ENCODE results near the gene MGAT3.

The MGAT3 gene

GRCh38 chr22:39475337-39475736 is 18.5 kb downstream of the MGAT3 start:
- no peaks in the 10 kb centered on the region for H3K9me3 ChIP-seq (ENCODE audit: control insufficient read depth in 5 of 5, low read length in 5 of 5)
- peaks cover 9 to 69% (median 62%) of the 10 kb centered on the region in 5 donors for H3K4me1 ChIP-seq (ENCODE audit: control insufficient read depth in 5 of 5, insufficient read depth in 5 of 5, low read length in 5 of 5)
- H3K9ac ChIP-seq (ENCODE audit: low read length in 5 of 5): no peak overlapping the region
- no peaks in the 10 kb centered on the region for H3K27me3 ChIP-seq (ENCODE audit: control insufficient read depth in 5 of 5, insufficient read depth in 4 of 5, low read length in 5 of 5)
- H3K36me3 ChIP-seq (ENCODE audit: control insufficient read depth in 5 of 5, insufficient read depth in 5 of 5, low read length in 5 of 5): no peaks in the 10 kb centered on the region
- no peak overlapping the region for H3K27ac ChIP-seq (ENCODE audit: low read depth, low read length)
- H3K4me3 ChIP-seq (ENCODE audit: low read depth in 1 of 5, low read length in 5 of 5): no peak overlapping the region

DNA sequence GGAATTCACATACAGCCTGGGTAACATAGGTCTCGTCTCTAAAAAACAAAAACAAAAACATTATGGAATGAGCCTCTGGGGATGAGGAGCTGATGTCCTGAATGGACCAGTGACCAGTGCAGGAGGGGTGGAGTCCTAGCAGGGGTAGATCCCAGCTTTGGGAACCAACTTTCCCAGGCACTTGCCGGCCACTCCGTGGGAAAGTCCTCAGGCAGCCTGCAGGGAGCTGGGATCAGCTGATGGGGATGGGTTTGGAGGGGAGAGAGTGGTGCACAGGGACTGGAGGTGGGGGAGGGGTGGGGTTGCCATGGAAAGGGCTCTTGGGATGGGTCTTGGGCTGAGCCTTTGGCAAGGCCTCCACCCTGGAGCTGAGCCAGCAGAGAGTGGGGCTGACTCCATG is 19.1 kb downstream of the MGAT3 start:
- peaks cover 9 to 64% (median 57%) of the 10 kb centered on the region in 5 donors for H3K4me1 ChIP-seq (ENCODE audit: control insufficient read depth in 5 of 5, insufficient read depth in 5 of 5, low read length in 5 of 5)
- no peak overlapping the region for H3K4me3 ChIP-seq (ENCODE audit: low read depth in 1 of 5, low read length in 5 of 5)
- H3K36me3 ChIP-seq (ENCODE audit: control insufficient read depth in 5 of 5, insufficient read depth in 5 of 5, low read length in 5 of 5): no peaks in the 10 kb centered on the region
- H3K9me3 ChIP-seq (ENCODE audit: control insufficient read depth in 5 of 5, low read length in 5 of 5): no peaks in the 10 kb centered on the region
- no peaks in the 10 kb centered on the region for H3K27me3 ChIP-seq (ENCODE audit: control insufficient read depth in 5 of 5, insufficient read depth in 4 of 5, low read length in 5 of 5)
- H3K9ac ChIP-seq (ENCODE audit: low read length in 5 of 5): peak overlapping the region in 1 of 5 donors; percentile 48
- H3K27ac ChIP-seq (ENCODE audit: low read depth, low read length): no peak overlapping the region

DNA sequence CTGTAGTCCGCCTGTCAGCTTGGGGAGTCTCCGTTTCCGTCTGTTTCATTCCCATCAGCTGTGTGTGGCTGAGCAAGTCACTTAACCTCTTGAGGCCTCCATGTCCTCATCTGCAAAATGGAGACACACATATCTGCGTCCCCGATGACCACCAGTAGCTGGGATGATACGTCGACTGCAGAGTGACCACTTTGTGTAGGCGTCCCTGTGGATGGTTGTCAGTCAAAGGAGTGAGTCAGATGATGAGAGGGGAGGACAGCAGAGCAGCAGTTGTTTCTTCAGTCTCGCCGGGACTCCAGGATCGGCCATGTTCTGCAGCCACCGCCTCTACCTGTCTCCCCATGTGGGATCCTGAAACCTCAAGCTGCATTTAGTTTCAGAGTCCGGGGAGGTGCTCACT is 19.9 kb downstream of the MGAT3 start:
- H3K4me1 ChIP-seq (ENCODE audit: control insufficient read depth in 5 of 5, insufficient read depth in 5 of 5, low read length in 5 of 5): peaks cover 9 to 56% (median 49%) of the 10 kb centered on the region in 5 donors
- H3K27ac ChIP-seq (ENCODE audit: low read depth, low read length): no peak overlapping the region

GRCh38 chr22:39477542-39477941 is 20.7 kb downstream of the MGAT3 start:
- Histone ChIP-seq H3K36me3 (ENCODE audit: control insufficient read depth in 5 of 5, insufficient read depth in 5 of 5, low read length in 5 of 5) (no peaks in the 10 kb centered on the region), H3K4me3 (ENCODE audit: low read depth in 1 of 5, low read length in 5 of 5) (no peak overlapping the region), H3K9ac (ENCODE audit: low read length in 5 of 5) (no peak overlapping the region), H3K4me1 (ENCODE audit: control insufficient read depth in 5 of 5, insufficient read depth in 5 of 5, low read length in 5 of 5) (peaks cover 6 to 47% (median 42%) of the 10 kb centered on the region in 5 donors), H3K9me3 (ENCODE audit: control insufficient read depth in 5 of 5, low read length in 5 of 5) (no peaks in the 10 kb centered on the region), H3K27me3 (ENCODE audit: control insufficient read depth in 5 of 5, insufficient read depth in 4 of 5, low read length in 5 of 5) (no peaks in the 10 kb centered on the region), H3K27ac (ENCODE audit: low read depth, low read length) (no peak overlapping the region)

More for the DNA sequence above, 19.9 kb downstream of the MGAT3 start:
- Histone ChIP-seq H3K9me3 (ENCODE audit: control insufficient read depth in 5 of 5, low read length in 5 of 5) (no peaks in the 10 kb centered on the region), H3K4me3 (ENCODE audit: low read depth in 1 of 5, low read length in 5 of 5) (no peak overlapping the region), H3K27me3 (ENCODE audit: control insufficient read depth in 5 of 5, insufficient read depth in 4 of 5, low read length in 5 of 5) (no peaks in the 10 kb centered on the region), H3K9ac (ENCODE audit: low read length in 5 of 5) (no peak overlapping the region), H3K36me3 (ENCODE audit: control insufficient read depth in 5 of 5, insufficient read depth in 5 of 5, low read length in 5 of 5) (no peaks in the 10 kb centered on the region)

DNA sequence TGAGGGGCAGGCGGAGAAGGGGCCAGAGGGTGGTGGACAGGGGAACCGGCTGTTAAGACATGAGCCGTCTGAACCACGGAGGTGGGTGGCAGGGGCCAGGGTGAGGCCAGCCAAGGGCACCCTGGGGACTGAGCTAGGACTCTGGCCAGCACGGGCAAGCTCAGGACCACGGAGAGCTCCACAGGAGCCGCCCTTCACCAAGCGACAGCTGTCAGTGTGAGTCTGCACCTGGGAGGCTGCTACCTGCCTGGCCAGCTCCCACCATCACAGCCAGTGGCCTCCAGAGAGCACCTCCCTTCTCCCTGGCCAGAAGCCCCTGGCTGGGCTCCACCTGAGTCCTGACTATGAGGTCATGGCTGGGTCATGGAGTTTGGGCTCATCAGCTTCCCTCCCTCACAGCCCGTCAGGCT is 21.6 kb downstream of the MGAT3 start:
- H3K36me3 ChIP-seq (ENCODE audit: control insufficient read depth in 5 of 5, insufficient read depth in 5 of 5, low read length in 5 of 5): no peaks in the 10 kb centered on the region
- H3K27me3 ChIP-seq (ENCODE audit: control insufficient read depth in 5 of 5, insufficient read depth in 4 of 5, low read length in 5 of 5): no peaks in the 10 kb centered on the region
- H3K4me3 ChIP-seq (ENCODE audit: low read depth in 1 of 5, low read length in 5 of 5): no peak overlapping the region
- peaks cover 4 to 48% (median 34%) of the 10 kb centered on the region in 5 donors for H3K4me1 ChIP-seq (ENCODE audit: control insufficient read depth in 5 of 5, insufficient read depth in 5 of 5, low read length in 5 of 5)
- H3K27ac ChIP-seq (ENCODE audit: low read depth, low read length): no peak overlapping the region
- H3K9ac ChIP-seq (ENCODE audit: low read length in 5 of 5): no peak overlapping the region
- no peaks in the 10 kb centered on the region for H3K9me3 ChIP-seq (ENCODE audit: control insufficient read depth in 5 of 5, low read length in 5 of 5)

GRCh38 chr22:39479254-39479653 is 22.4 kb downstream of the MGAT3 start:
- no peak overlapping the region for H3K27ac ChIP-seq (ENCODE audit: low read depth, low read length)
- no peaks in the 10 kb centered on the region for H3K36me3 ChIP-seq (ENCODE audit: control insufficient read depth in 5 of 5, insufficient read depth in 5 of 5, low read length in 5 of 5)
- H3K4me1 ChIP-seq (ENCODE audit: control insufficient read depth in 5 of 5, insufficient read depth in 5 of 5, low read length in 5 of 5): peaks cover 4 to 44% (median 27%) of the 10 kb centered on the region in 5 donors
- no peak overlapping the region for H3K4me3 ChIP-seq (ENCODE audit: low read depth in 1 of 5, low read length in 5 of 5)
- H3K27me3 ChIP-seq (ENCODE audit: control insufficient read depth in 5 of 5, insufficient read depth in 4 of 5, low read length in 5 of 5): no peaks in the 10 kb centered on the region
- no peaks in the 10 kb centered on the region for H3K9me3 ChIP-seq (ENCODE audit: control insufficient read depth in 5 of 5, low read length in 5 of 5)
- H3K9ac ChIP-seq (ENCODE audit: low read length in 5 of 5): no peak overlapping the region

DNA sequence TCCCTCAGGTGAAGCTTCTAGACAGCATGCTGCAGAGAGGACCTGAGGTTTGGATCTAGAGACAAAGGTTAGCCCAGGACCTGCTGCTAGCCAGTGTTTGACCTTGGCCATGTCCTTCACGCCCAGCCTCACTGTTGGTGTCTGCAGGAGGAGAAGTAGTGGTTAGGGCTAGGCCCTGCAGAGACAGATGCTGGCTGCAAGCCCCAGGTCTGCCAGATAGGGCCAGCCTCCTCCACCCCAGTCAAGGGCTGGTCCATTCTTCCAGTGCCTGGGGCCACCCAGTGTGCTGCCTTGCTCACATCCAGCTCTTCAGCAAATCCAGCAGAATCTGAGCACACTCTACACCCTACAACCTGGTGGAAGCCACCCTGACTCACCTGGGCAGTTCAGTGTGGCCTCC is 23.7 kb downstream of the MGAT3 start:
- no peaks in the 10 kb centered on the region for H3K9me3 ChIP-seq (ENCODE audit: control insufficient read depth in 5 of 5, low read length in 5 of 5)
- H3K36me3 ChIP-seq (ENCODE audit: control insufficient read depth in 5 of 5, insufficient read depth in 5 of 5, low read length in 5 of 5): no peaks in the 10 kb centered on the region
- no peaks in the 10 kb centered on the region for H3K27me3 ChIP-seq (ENCODE audit: control insufficient read depth in 5 of 5, insufficient read depth in 4 of 5, low read length in 5 of 5)
- peaks cover 4 to 33% (median 15%) of the 10 kb centered on the region in 5 donors for H3K4me1 ChIP-seq (ENCODE audit: control insufficient read depth in 5 of 5, insufficient read depth in 5 of 5, low read length in 5 of 5)
- H3K27ac ChIP-seq (ENCODE audit: low read depth, low read length): no peak overlapping the region
- H3K4me3 ChIP-seq (ENCODE audit: low read depth in 1 of 5, low read length in 5 of 5): no peak overlapping the region
- no peak overlapping the region for H3K9ac ChIP-seq (ENCODE audit: low read length in 5 of 5)

GRCh38 chr22:39481054-39481453 is 24.2 kb downstream of the MGAT3 start:
- no peak overlapping the region for H3K27ac ChIP-seq (ENCODE audit: low read depth, low read length)
- no peaks in the 10 kb centered on the region for H3K9me3 ChIP-seq (ENCODE audit: control insufficient read depth in 5 of 5, low read length in 5 of 5)

GRCh38 chr22:39481595-39481994 is 24.8 kb downstream of the MGAT3 start:
- no peak overlapping the region for H3K27ac ChIP-seq (ENCODE audit: low read depth, low read length)
- no peak overlapping the region for H3K9ac ChIP-seq (ENCODE audit: low read length in 5 of 5)
- no peaks in the 10 kb centered on the region for H3K9me3 ChIP-seq (ENCODE audit: control insufficient read depth in 5 of 5, low read length in 5 of 5)
- H3K4me3 ChIP-seq (ENCODE audit: low read depth in 1 of 5, low read length in 5 of 5): no peak overlapping the region
- no peaks in the 10 kb centered on the region for H3K27me3 ChIP-seq (ENCODE audit: control insufficient read depth in 5 of 5, insufficient read depth in 4 of 5, low read length in 5 of 5)
- H3K36me3 ChIP-seq (ENCODE audit: control insufficient read depth in 5 of 5, insufficient read depth in 5 of 5, low read length in 5 of 5): no peaks in the 10 kb centered on the region
- peaks cover 0 to 25% (median 8%) of the 10 kb centered on the region in 5 donors for H3K4me1 ChIP-seq (ENCODE audit: control insufficient read depth in 5 of 5, insufficient read depth in 5 of 5, low read length in 5 of 5)

More at GRCh38 chr22:39481054-39481453, 24.2 kb downstream of the MGAT3 start:
- H3K9ac ChIP-seq (ENCODE audit: low read length in 5 of 5): no peak overlapping the region
- no peaks in the 10 kb centered on the region for H3K27me3 ChIP-seq (ENCODE audit: control insufficient read depth in 5 of 5, insufficient read depth in 4 of 5, low read length in 5 of 5)
- H3K4me1 ChIP-seq (ENCODE audit: control insufficient read depth in 5 of 5, insufficient read depth in 5 of 5, low read length in 5 of 5): peaks cover 2 to 28% (median 13%) of the 10 kb centered on the region in 5 donors
- H3K4me3 ChIP-seq (ENCODE audit: low read depth in 1 of 5, low read length in 5 of 5): no peak overlapping the region
- H3K36me3 ChIP-seq (ENCODE audit: control insufficient read depth in 5 of 5, insufficient read depth in 5 of 5, low read length in 5 of 5): no peaks in the 10 kb centered on the region

- Histone ChIP-seq H3K4me1 (ENCODE audit: control insufficient read depth in 5 of 5, insufficient read depth in 5 of 5, low read length in 5 of 5) (peaks cover 0 to 29% (median 13%) of the 10 kb centered on the region in 5 donors), H3K27ac (ENCODE audit: low read depth, low read length) (no peak overlapping the region), H3K4me3 (ENCODE audit: low read depth in 1 of 5, low read length in 5 of 5) (no peak overlapping the region), H3K9me3 (ENCODE audit: control insufficient read depth in 5 of 5, low read length in 5 of 5) (no peaks in the 10 kb centered on the region), H3K9ac (ENCODE audit: low read length in 5 of 5) (no peak overlapping the region), H3K27me3 (ENCODE audit: control insufficient read depth in 5 of 5, insufficient read depth in 4 of 5, low read length in 5 of 5) (no peaks in the 10 kb centered on the region), H3K36me3 (ENCODE audit: control insufficient read depth in 5 of 5, insufficient read depth in 5 of 5, low read length in 5 of 5) (peaks cover 0 to 2% (median 0%) of the 10 kb centered on the region in 5 donors)
These were observed 26.0 kb downstream of the MGAT3 start for GRCh38 chr22:39482768-39483167.

All from subcutaneous abdominal adipose tissue (tissue), 5 donors.